CD14-positive monocyte (primary cell): Measurements from ENCODE around the gene CDCA3. TPM values are rescaled to one million over a fixed set of nuclear protein-coding genes. Genes with fewer than 3 reads are reported as not detected.
A peak's percentile ranks its signal among the peaks of the same experiment; 100 is the strongest.

Source experiments
- DNase-seq, 3 donors: peaks; one replicate each; pipeline ENCODE4 v3.0.0-alpha.2; 2011 to 2022
- H2AFZ ChIP-seq: 2 replicates; pipeline ENCODE4 v1.6.0; 2012; ENCODE audit warnings: mild to moderate bottlenecking, low read depth, low read length, inconsistent platforms; ENCODE audit not compliant: insufficient read depth, poor library complexity, severe bottlenecking
- H3K27ac ChIP-seq, 2 donors: 1 replicate in 1 of 2; 2 replicates in 1 of 2; pipeline ENCODE4 v1.5.1; 2012 to 2013; ENCODE audit warnings: low read length in 2 of 2, control low read depth in 1 of 2, inconsistent platforms in 1 of 2, low read depth in 1 of 2, mild to moderate bottlenecking in 1 of 2
- H3K27me3 ChIP-seq, 2 donors: one replicate each; pipeline versions ENCODE4 v1.6.0 to v1.6.1; 2011 to 2013; ENCODE audit warnings: low read length in 2 of 2; ENCODE audit not compliant: control insufficient read depth in 2 of 2, insufficient read depth in 2 of 2
- H3K36me3 ChIP-seq, 2 donors: replicated peaks in 1 of 2; 1 replicate in 1 of 2; 2 replicates in 1 of 2; pipeline versions ENCODE4 v1.5.1 to v1.6.1; 2012 to 2013; ENCODE audit warnings: low read length in 2 of 2, control low read depth in 1 of 2, inconsistent platforms in 1 of 2, mild to moderate bottlenecking in 1 of 2; ENCODE audit not compliant: insufficient read depth in 2 of 2, control insufficient read depth in 1 of 2
- H3K4me1 ChIP-seq, 2 donors: 1 replicate in 1 of 2; 2 replicates in 1 of 2; pipeline versions ENCODE4 v1.5.1 to v1.6.1; 2012 to 2013; ENCODE audit warnings: low read length in 2 of 2, control low read depth in 1 of 2, inconsistent platforms in 1 of 2, mild to moderate bottlenecking in 1 of 2, moderate library complexity in 1 of 2; ENCODE audit not compliant: insufficient read depth in 2 of 2, control insufficient read depth in 1 of 2
- H3K4me2 ChIP-seq: replicated peaks from 2 replicates; pipeline ENCODE3; 2012; ENCODE audit warnings: low read length, moderate library complexity, mild to moderate bottlenecking; ENCODE audit not compliant: poor library complexity, severe bottlenecking; ENCODE audit errors: extremely low read depth
- H3K4me3 ChIP-seq, 3 experiments: fragments of 200-600 bp in 1 of 3; sonication (generic) in 1 of 3; replicated peaks in 1 of 3; 1 replicate in 2 of 3; 2 replicates in 1 of 3; pipeline ENCODE4 v1.5.1; 2011 to 2013; ENCODE audit warnings: low read length in 3 of 3, mild to moderate bottlenecking in 3 of 3, control low read depth in 2 of 3, low read depth in 2 of 3, inconsistent platforms in 1 of 3, moderate library complexity in 1 of 3
- H3K79me2 ChIP-seq: 2 replicates; pipeline ENCODE4 v1.6.0; 2012; ENCODE audit warnings: mild to moderate bottlenecking, control low read depth, inconsistent platforms, low read length, moderate library complexity; ENCODE audit not compliant: insufficient read depth
- H3K9ac ChIP-seq: 2 replicates; pipeline ENCODE4 v1.6.0; 2017; ENCODE audit warnings: low read length, mild to moderate bottlenecking; ENCODE audit not compliant: insufficient read depth, poor library complexity, severe bottlenecking
- H3K9me3 ChIP-seq, 2 donors: replicated peaks in 1 of 2; 1 replicate in 1 of 2; 2 replicates in 1 of 2; pipeline versions ENCODE4 v1.5.1 to v1.6.1; 2012 to 2013; ENCODE audit warnings: low read length in 2 of 2, control low read depth in 1 of 2; ENCODE audit not compliant: control insufficient read depth in 1 of 2, insufficient read depth in 1 of 2
- H4K20me1 ChIP-seq: 2 replicates; pipeline ENCODE4 v1.6.0; 2012; ENCODE audit warnings: mild to moderate bottlenecking, low read length, control low read depth, moderate library complexity; ENCODE audit not compliant: insufficient read depth
- H3K27ac Mint-ChIP-seq, 7 donors: one replicate each; pipeline ENCODE4 v1.8.0; 2020; ENCODE audit warnings: mild to moderate bottlenecking in 7 of 7, mixed read lengths in 7 of 7, moderate library complexity in 6 of 7, inconsistent platforms in 2 of 7
- H3K27me3 Mint-ChIP-seq, 3 donors: one replicate each; pipeline ENCODE4 v1.8.0; 2021 to 2022; ENCODE audit warnings: low read depth in 3 of 3, mild to moderate bottlenecking in 3 of 3, mixed read lengths in 3 of 3, moderate library complexity in 3 of 3, inconsistent platforms in 1 of 3
- H3K36me3 Mint-ChIP-seq, 2 donors: one replicate each; pipeline ENCODE4 v1.8.0; 2020; ENCODE audit warnings: mixed read lengths in 2 of 2, inconsistent platforms in 1 of 2, mild to moderate bottlenecking in 1 of 2
- H3K4me1 Mint-ChIP-seq: one replicate; pipeline ENCODE4 v1.8.0; 2020; ENCODE audit warnings: mild to moderate bottlenecking, mixed read lengths
- H3K4me3 Mint-ChIP-seq, 2 donors: one replicate each; pipeline ENCODE4 v1.8.0; 2020; ENCODE audit warnings: mild to moderate bottlenecking in 2 of 2, mixed read lengths in 2 of 2, moderate library complexity in 1 of 2
- H3K9me3 Mint-ChIP-seq, 7 donors: one replicate each; pipeline ENCODE4 v1.8.0; 2020 to 2022; ENCODE audit warnings: mixed read lengths in 7 of 7, mild to moderate bottlenecking in 6 of 7, moderate library complexity in 6 of 7, inconsistent platforms in 2 of 7
- WGBS: methylation state at CpG from one replicate; pipeline ENCODE4 v1.1.5; 2013; ENCODE audit warnings: missing lambda C conversion rate; ENCODE audit not compliant: insufficient coverage; 5-methylcytosine and 5-hydroxymethylcytosine counted together
- intact Hi-C, 2 donors: fragments of 100-400 bp; cut with micrococcal nuclease; formaldehyde crosslinking; loops; one replicate each; pipeline versions ENCODE4 v1.15.0 to v1.15.1; 2023
- polyA plus RNA-seq, 3 donors: library from polyadenylated mRNA; depleted of rRNA in 1 of 3; unstranded in 2 of 3; stranded (reverse) in 1 of 3; fragments of 300-500 nt in 2 of 3; fragments of >200 nt in 1 of 3; fragmentation: Illumina TruSeq in 2 of 3; gene quantifications; 1 replicate in 2 of 3; 2 replicates in 1 of 3; pipeline ENCODE4 v1.2.3, GENCODE V29; 2012 to 2021
- TF ChIP-seq, protein P1 (sequence below): fragments of 200-600 bp; IDR thresholded peaks from one replicate; pipeline ENCODE4 v1.8.0; 2022; ENCODE audit warnings: antibody characterized with exemption, mild to moderate bottlenecking

CDCA3 gene
- polyA plus RNA-seq, 3 donors, result 0.57 to 0.61 (median 0.59) TPM

DNA sequence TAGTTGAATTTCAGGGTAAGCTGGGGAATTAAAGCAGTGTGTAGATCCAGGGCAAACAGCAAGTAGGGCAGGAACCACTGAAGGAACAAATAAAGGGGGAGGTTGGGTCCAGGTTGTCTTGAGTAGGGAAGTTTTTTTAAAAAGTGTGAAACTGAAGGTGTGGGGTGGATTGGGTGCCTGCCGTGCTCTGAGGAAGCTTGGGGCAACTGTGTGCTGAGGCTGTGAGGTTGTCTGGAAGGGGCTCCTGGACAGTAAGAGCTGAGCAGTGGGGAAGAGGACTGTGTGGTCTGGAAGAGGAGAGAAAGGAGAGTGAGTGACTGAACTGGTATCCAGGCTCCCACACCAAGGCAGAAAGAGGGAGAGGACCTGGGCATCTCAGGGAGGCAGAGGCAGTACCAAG is 40.3 kb downstream of the CDCA3 start:
- H3K27me3 Mint-ChIP-seq, result no peaks in the 10 kb centered on the region
- H3K27ac ChIP-seq, result no peak overlapping the region
- peaks cover 80% of the 10 kb centered on the region for H4K20me1 ChIP-seq
- peaks cover 0 to 1% (median 0%) of the 10 kb centered on the region in 7 donors for H3K9me3 Mint-ChIP-seq
- no peak overlapping the region for H3K9ac ChIP-seq
- peaks cover 12 to 14% of the 10 kb centered on the region in 2 donors for H3K4me1 ChIP-seq
- 93% methylated on average over 1 of the region's 1 CpG for WGBS
- peaks cover 47 to 58% of the 10 kb centered on the region in 2 donors for H3K36me3 Mint-ChIP-seq
- H3K27me3 ChIP-seq, result no peaks in the 10 kb centered on the region
- no peak overlapping the region for H3K4me2 ChIP-seq
- intact Hi-C loops, result no loop called here
- peaks cover 18% of the 10 kb centered on the region for H3K4me1 Mint-ChIP-seq
- no peak overlapping the region for H2AFZ ChIP-seq
- H3K27ac Mint-ChIP-seq, result peak overlapping the region in 5 of 7 donors; percentile 3 to 83 (median 27)
- no peaks in the 10 kb centered on the region for H3K79me2 ChIP-seq
- no peak for DNase-seq
- H3K36me3 ChIP-seq, result peaks cover 34 to 47% of the 10 kb centered on the region in 2 donors
- H3K4me3 Mint-ChIP-seq, result no peak overlapping the region
- H3K4me3 ChIP-seq, result no peak overlapping the region
- TF ChIP-seq, protein P1, sequence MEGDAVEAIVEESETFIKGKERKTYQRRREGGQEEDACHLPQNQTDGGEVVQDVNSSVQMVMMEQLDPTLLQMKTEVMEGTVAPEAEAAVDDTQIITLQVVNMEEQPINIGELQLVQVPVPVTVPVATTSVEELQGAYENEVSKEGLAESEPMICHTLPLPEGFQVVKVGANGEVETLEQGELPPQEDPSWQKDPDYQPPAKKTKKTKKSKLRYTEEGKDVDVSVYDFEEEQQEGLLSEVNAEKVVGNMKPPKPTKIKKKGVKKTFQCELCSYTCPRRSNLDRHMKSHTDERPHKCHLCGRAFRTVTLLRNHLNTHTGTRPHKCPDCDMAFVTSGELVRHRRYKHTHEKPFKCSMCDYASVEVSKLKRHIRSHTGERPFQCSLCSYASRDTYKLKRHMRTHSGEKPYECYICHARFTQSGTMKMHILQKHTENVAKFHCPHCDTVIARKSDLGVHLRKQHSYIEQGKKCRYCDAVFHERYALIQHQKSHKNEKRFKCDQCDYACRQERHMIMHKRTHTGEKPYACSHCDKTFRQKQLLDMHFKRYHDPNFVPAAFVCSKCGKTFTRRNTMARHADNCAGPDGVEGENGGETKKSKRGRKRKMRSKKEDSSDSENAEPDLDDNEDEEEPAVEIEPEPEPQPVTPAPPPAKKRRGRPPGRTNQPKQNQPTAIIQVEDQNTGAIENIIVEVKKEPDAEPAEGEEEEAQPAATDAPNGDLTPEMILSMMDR, result no peak
- H3K9me3 ChIP-seq, result no peaks in the 10 kb centered on the region

DNA sequence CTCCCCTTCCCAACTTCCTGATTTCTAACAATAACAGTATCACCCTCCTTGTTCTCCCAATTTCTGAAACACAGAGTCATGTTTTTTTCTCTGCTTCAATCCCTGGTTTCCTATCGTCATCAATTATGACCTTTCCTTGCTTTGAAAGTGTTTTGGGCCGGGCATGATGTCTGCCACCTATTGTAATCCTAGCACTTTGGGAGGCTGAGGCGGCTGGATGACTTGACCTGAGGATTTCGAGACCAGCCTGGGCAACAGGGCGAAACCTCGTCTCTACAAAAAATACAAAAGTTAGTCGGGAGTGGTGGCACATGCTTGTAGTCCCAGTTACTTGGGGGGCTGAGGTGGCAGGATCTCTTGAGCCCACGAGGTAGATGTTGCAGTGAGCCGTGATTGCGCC is 42.0 kb downstream of the CDCA3 start:
- H3K27me3 Mint-ChIP-seq, result no peaks in the 10 kb centered on the region
- 89% methylated on average over 4 of the region's 10 CpGs for whole genome bisulfite sequencing
- intact Hi-C loops, result no loop called here
- Histone ChIP-seq H3K36me3 (peaks cover 28 to 45% of the 10 kb centered on the region in 2 donors), H3K9me3 (no peaks in the 10 kb centered on the region), H3K4me2 (no peak overlapping the region), H2AFZ (no peak overlapping the region), H3K79me2 (no peaks in the 10 kb centered on the region), H3K4me1 (peaks cover 12 to 13% of the 10 kb centered on the region in 2 donors), H3K9ac (no peak overlapping the region), H4K20me1 (peaks cover 66% of the 10 kb centered on the region), H3K4me3 (no peak overlapping the region), H3K27ac (no peak overlapping the region), H3K27me3 (no peaks in the 10 kb centered on the region)
- DNase-seq, result no peak
- H3K9me3 Mint-ChIP-seq, result peaks cover 0 to 2% (median 0%) of the 10 kb centered on the region in 7 donors
- H3K27ac Mint-ChIP-seq, result no peak overlapping the region
- H3K4me3 Mint-ChIP-seq, result no peak overlapping the region
- H3K4me1 Mint-ChIP-seq, result peaks cover 16% of the 10 kb centered on the region
- peaks cover 40 to 56% of the 10 kb centered on the region in 2 donors for H3K36me3 Mint-ChIP-seq
- TF ChIP-seq, protein P1, result no peak
